ENCODE measurements around the gene LTA4H. TPM values are rescaled to one million over a fixed set of nuclear protein-coding genes. Genes with fewer than 3 reads are reported as not detected.

The LTA4H gene
- total RNA-seq, 1 donor from 2014 or later: 67.6 TPM

- Histone ChIP-seq H3K4me1 (ENCODE audit: insufficient read depth, low read length) (no peaks in the 10 kb centered on the region), H3K4me3 (ENCODE audit: insufficient read depth, low read depth, low read length) (no peak overlapping the region), H4K20me1 (ENCODE audit: insufficient read depth, low read length) (no peaks in the 10 kb centered on the region), H3K79me2 (ENCODE audit: insufficient read depth, low read length) (no peaks in the 10 kb centered on the region), H3K36me3 (ENCODE audit: insufficient read depth, low read length) (peaks cover 11% of the 10 kb centered on the region), H3K9ac (ENCODE audit: low read length) (no peak overlapping the region), H3K9me3 (ENCODE audit: insufficient read depth, low read depth, low read length) (no peaks in the 10 kb centered on the region), H3K27me3 (ENCODE audit: insufficient read depth, low read length) (no peaks in the 10 kb centered on the region), H3K4me2 (ENCODE audit: low read length) (no peak overlapping the region), H3K27ac (ENCODE audit: low read depth, low read length) (no peak overlapping the region), H2AFZ (ENCODE audit: low read depth, low read length) (no peak overlapping the region)
- Mint-ChIP-seq H3K9me3 (ENCODE audit: unreplicated experiment) (no peaks in the 10 kb centered on the region), H3K27me3 (ENCODE audit: low read depth, unreplicated experiment) (no peaks in the 10 kb centered on the region), H3K36me3 (ENCODE audit: low read depth, unreplicated experiment) (no peaks in the 10 kb centered on the region), H3K27ac (ENCODE audit: unreplicated experiment) (no peak overlapping the region), H3K4me3 (ENCODE audit: unreplicated experiment) (no peak overlapping the region), H3K4me1 (ENCODE audit: low read depth, unreplicated experiment) (no peaks in the 10 kb centered on the region)
- DNase-seq (ENCODE audit: low read depth): no peak
- no peak for TF ChIP-seq EZH2 (IDR thresholded peaks at IDR 0.05; ENCODE audit: insufficient read depth, low read length)
- peak; percentile 33 for TF ChIP-seq CTCF (IDR thresholded peaks at IDR 0.05; ENCODE audit: insufficient read depth, low read depth, low read length)
- no peak for FAIRE-seq
Measured at GRCh38 chr12:96015672-96016071, 19.7 kb downstream of the LTA4H start.

GRCh38 chr12:96014943-96015599 is 20.3 kb downstream of the LTA4H start:
- peaks cover 11% of the 10 kb centered on the region for H3K36me3 ChIP-seq (ENCODE audit: insufficient read depth, low read length)
- no peaks in the 10 kb centered on the region for H3K9me3 ChIP-seq (ENCODE audit: insufficient read depth, low read depth, low read length)
- H2AFZ ChIP-seq (ENCODE audit: low read depth, low read length): no peak overlapping the region
- no peaks in the 10 kb centered on the region for H3K27me3 ChIP-seq (ENCODE audit: insufficient read depth, low read length)
- TF ChIP-seq CTCF (IDR thresholded peaks at IDR 0.05; ENCODE audit: insufficient read depth, low read depth, low read length): no peak
- no peak for TF ChIP-seq EZH2 (IDR thresholded peaks at IDR 0.05; ENCODE audit: insufficient read depth, low read length)
- Mint-ChIP-seq H3K36me3 (ENCODE audit: low read depth, unreplicated experiment) (peaks cover 4% of the 10 kb centered on the region), H3K4me3 (ENCODE audit: unreplicated experiment) (no peak overlapping the region), H3K27me3 (ENCODE audit: low read depth, unreplicated experiment) (no peaks in the 10 kb centered on the region), H3K27ac (ENCODE audit: unreplicated experiment) (no peak overlapping the region), H3K4me1 (ENCODE audit: low read depth, unreplicated experiment) (no peaks in the 10 kb centered on the region), H3K9me3 (ENCODE audit: unreplicated experiment) (no peaks in the 10 kb centered on the region)
- no peak overlapping the region for H3K4me2 ChIP-seq (ENCODE audit: low read length)
- no peak overlapping the region for H3K27ac ChIP-seq (ENCODE audit: low read depth, low read length)
- H4K20me1 ChIP-seq (ENCODE audit: insufficient read depth, low read length): no peaks in the 10 kb centered on the region
- no peak for FAIRE-seq
- no peaks in the 10 kb centered on the region for H3K4me1 ChIP-seq (ENCODE audit: insufficient read depth, low read length)
- H3K9ac ChIP-seq (ENCODE audit: low read length): no peak overlapping the region
- no peak for DNase-seq (ENCODE audit: low read depth)
- no peak overlapping the region for H3K4me3 ChIP-seq (ENCODE audit: insufficient read depth, low read depth, low read length)
- no peaks in the 10 kb centered on the region for H3K79me2 ChIP-seq (ENCODE audit: insufficient read depth, low read length)

- Histone ChIP-seq H3K4me2 (ENCODE audit: low read length) (no peak overlapping the region), H3K9me3 (ENCODE audit: insufficient read depth, low read depth, low read length) (no peaks in the 10 kb centered on the region), H3K4me3 (ENCODE audit: insufficient read depth, low read depth, low read length) (no peak overlapping the region), H3K79me2 (ENCODE audit: insufficient read depth, low read length) (no peaks in the 10 kb centered on the region), H3K27ac (ENCODE audit: low read depth, low read length) (no peak overlapping the region), H3K9ac (ENCODE audit: low read length) (no peak overlapping the region), H2AFZ (ENCODE audit: low read depth, low read length) (no peak overlapping the region), H3K36me3 (ENCODE audit: insufficient read depth, low read length) (peaks cover 12% of the 10 kb centered on the region), H3K27me3 (ENCODE audit: insufficient read depth, low read length) (no peaks in the 10 kb centered on the region), H4K20me1 (ENCODE audit: insufficient read depth, low read length) (no peaks in the 10 kb centered on the region), H3K4me1 (ENCODE audit: insufficient read depth, low read length) (no peaks in the 10 kb centered on the region)
- DNase-seq (ENCODE audit: low read depth): no peak
- no peaks in the 10 kb centered on the region for H3K9me3 Mint-ChIP-seq (ENCODE audit: unreplicated experiment)
- FAIRE-seq: no peak
- no peaks in the 10 kb centered on the region for H3K27me3 Mint-ChIP-seq (ENCODE audit: low read depth, unreplicated experiment)
- H3K4me1 Mint-ChIP-seq (ENCODE audit: low read depth, unreplicated experiment): no peaks in the 10 kb centered on the region
- H3K27ac Mint-ChIP-seq (ENCODE audit: unreplicated experiment): no peak overlapping the region
- H3K36me3 Mint-ChIP-seq (ENCODE audit: low read depth, unreplicated experiment): peaks cover 10% of the 10 kb centered on the region
- TF ChIP-seq EZH2 (IDR thresholded peaks at IDR 0.05; ENCODE audit: insufficient read depth, low read length) (no peak), CTCF (IDR thresholded peaks at IDR 0.05; ENCODE audit: insufficient read depth, low read depth, low read length) (no peak)
- no peak overlapping the region for H3K4me3 Mint-ChIP-seq (ENCODE audit: unreplicated experiment)
Measured at GRCh38 chr12:96007729-96008128, 27.7 kb downstream of the LTA4H start.

All from astrocyte (in vitro differentiated cells and primary cell).